ENCODE results near the gene NFIX. TPM values are rescaled to one million over a fixed set of nuclear protein-coding genes. Genes with fewer than 3 reads are reported as not detected.

Gene NFIX
- total and polyA plus RNA-seq, 9 of the 15 experiments (the other 6 are each of a cell fraction or from before 2014, with no cell fraction given), result 0.28 to 26.8 (median 5.4) TPM

- 89% methylated on average over 26 of the region's 28 CpGs for WGBS (ENCODE audit: insufficient coverage, low coverage, missing lambda C conversion rate)
- H3K27me3 ChIP-seq (ENCODE audit: control insufficient read depth in 2 of 2, insufficient read depth in 2 of 2, low read length in 2 of 2), result no peaks in the 10 kb centered on the region
- no peaks in the 10 kb centered on the region for H3K9me3 ChIP-seq (replicated peaks; ENCODE audit: control insufficient read depth, insufficient read depth, low read depth, low read length)
- H3K27ac ChIP-seq (ENCODE audit: extremely low read depth, low read depth, low read length), result peak overlapping the region; percentile 88; the same call in 2 of the 3 replicates
- no peak overlapping the region for H2AFZ ChIP-seq (ENCODE audit: low read depth, low read length)
- H3K9me1 ChIP-seq (ENCODE audit: control insufficient read depth, insufficient read depth, low read length), result peaks cover 10% of the 10 kb centered on the region
- H3K36me3 ChIP-seq (ENCODE audit: control insufficient read depth, insufficient read depth, low read length), result peaks cover 77% of the 10 kb centered on the region
- ATAC-seq (no peak), DNase-seq (ENCODE audit: extremely low read depth in 1 of 4, low spot score in 3 of 4) (peak in 2 of 4 experiments; percentile 16 to 24), FAIRE-seq (peak; percentile 68)
- TF ChIP-seq POLR2G (IDR thresholded peaks at IDR 0.05; ENCODE audit: low read depth, low read length) (peak; percentile 52), MAX (CRISPR knock-in tag; IDR thresholded peaks at IDR 0.05) (0 out of 2 replicates have a peak, but pooled peaks have one; percentile 12), COPS2 (conservative IDR thresholded peaks at IDR 0.05) (no peak), RFX1 (IDR thresholded peaks at IDR 0.05) (peak; percentile 69; the same call in 1 of the 2 replicates)
- peak overlapping the region; percentile 0; the same call in 1 of the 2 replicates for H3K4me3 ChIP-seq
- ChIA-PET POLR2A (interaction anchor here (1.0 to 2.3 kb wide), 4 partner anchors 8 to 146 kb away, joined by 4 to 14 read pairs (median 4); partner anchors contain the start of genes CALR and GADD45GIP1), CTCF (ENCODE audit: low intra/inter-chr PET ratio) (interaction anchor here (0.8 kb wide), 1 partner anchor 62 kb away, joined by 3 read pairs; no protein-coding TSS in a partner anchor)
- peak overlapping the region; percentile 65 to 91 for H3K9ac ChIP-seq (ENCODE audit: insufficient read depth in 1 of 2, low read depth in 2 of 2, low read length in 2 of 2)
- H3K4me1 ChIP-seq (replicated peaks in 1 of 2; ENCODE audit: control insufficient read depth in 2 of 2, insufficient read depth in 2 of 2, low read length in 2 of 2), result peaks cover 11 to 29% of the 10 kb centered on the region in 2 experiments; a peak in 4 of 5 replicates
- no TSS peak for BruUV-seq (replicated peaks)
- H3K4me2 ChIP-seq (ENCODE audit: insufficient read depth, low read length), result no peak overlapping the region
- in situ Hi-C loops (cut with MboI), result no loop called here
- H3K79me2 ChIP-seq (ENCODE audit: control insufficient read depth, insufficient read depth, low read length), result peaks cover 48% of the 10 kb centered on the region
- intact Hi-C loops (cut with micrococcal nuclease), result no loop called here
- H4K20me1 ChIP-seq (replicated peaks; ENCODE audit: control insufficient read depth, insufficient read depth, low read length), result peaks cover 7% of the 10 kb centered on the region
Observed at GRCh38 chr19:12947702-12948611, 47.3 kb upstream of the NFIX start.
